Gastrocnemius medialis (tissue), 4 donors: Measurements from ENCODE around the gene NR2F1.

ENCODE experiments used
- CTCF ChIP-seq, 5 experiments: fragments of 450-650 bp in 3 of 5; fragments of 200-600 bp in 2 of 5; sonication (generic) in 2 of 5; IDR thresholded peaks in 4 of 5; conservative IDR thresholded peaks in 1 of 5; 1 replicate in 4 of 5; 2 replicates in 1 of 5; pipeline ENCODE4 v1.5.1; 2016 to 2019; ENCODE audit warnings: antibody characterized with exemption in 5 of 5, mild to moderate bottlenecking in 3 of 5, moderate library complexity in 3 of 5
- POLR2A ChIP-seq, 2 donors: fragments of 450-650 bp; IDR thresholded peaks; one replicate each; pipeline ENCODE4 v1.6.1; 2017; ENCODE audit warnings: antibody characterized with exemption in 2 of 2, mild to moderate bottlenecking in 2 of 2, moderate library complexity in 2 of 2

GRCh38 chr5:93622240-93622885 is 39.3 kb downstream of the NR2F1 start:
- no peak for TF ChIP-seq CTCF (IDR thresholded peaks at IDR 0.05 in 4 of 5, conservative IDR thresholded peaks at IDR 0.05 in 1 of 5)
- TF ChIP-seq POLR2A (IDR thresholded peaks at IDR 0.05) = no peak
